Measurements from ENCODE around the gene ABCA5. TPM values are rescaled to one million over a fixed set of nuclear protein-coding genes. Genes with fewer than 3 reads are reported as not detected.

The ABCA5 gene
- total and polyA plus RNA-seq, 2 donors (not counting 1 experiment from before 2014, with no cell fraction given), result 9.8 to 37.2 TPM

- no peak overlapping the region for H3K4me3 ChIP-seq (ENCODE audit: control extremely low read depth in 1 of 5, extremely low read depth in 1 of 5, insufficient read depth in 1 of 5, low read depth in 2 of 5, low read length in 4 of 5)
- no peaks in the 10 kb centered on the region for H3K9me3 ChIP-seq (ENCODE audit: control extremely low read depth in 1 of 3, control insufficient read depth in 2 of 3, insufficient read depth in 1 of 3, low read length in 2 of 3)
- H3K27ac ChIP-seq (ENCODE audit: low read length in 2 of 2), result peak overlapping the region in 1 of 2 donors; percentile 67
- H3K9ac ChIP-seq (ENCODE audit: low read length), result no peak overlapping the region
- peaks cover 5 to 15% of the 10 kb centered on the region in 2 donors for H3K4me1 ChIP-seq (ENCODE audit: control insufficient read depth in 2 of 2, insufficient read depth in 2 of 2, low read length in 2 of 2)
- Mint-ChIP-seq H3K4me3 (no peak overlapping the region), H3K27ac (no peak overlapping the region), H3K4me1 (peaks cover 15% of the 10 kb centered on the region), H3K9me3 (ENCODE audit: insufficient read depth) (no peaks in the 10 kb centered on the region), H3K27me3 (no peaks in the 10 kb centered on the region)
- ATAC-seq (ENCODE audit: low read depth) (no peak), DNase-seq (no peak)
- H2AFZ ChIP-seq (ENCODE audit: insufficient read depth, low read depth, low read length, poor library complexity, severe bottlenecking), result no peak overlapping the region
- intact Hi-C loops (cut with micrococcal nuclease), result no loop called here
- H3K4me2 ChIP-seq (replicated peaks; ENCODE audit: low read depth, low read length, poor library complexity, severe bottlenecking), result no peak overlapping the region
- POLR2A ChIA-PET, result no interaction called here
- H3K27me3 ChIP-seq (replicated peaks in 1 of 4; ENCODE audit: control extremely low read depth in 1 of 4, control insufficient read depth in 3 of 4, insufficient read depth in 4 of 4, low read length in 3 of 4), result no peaks in the 10 kb centered on the region
- H3K36me3 ChIP-seq (replicated peaks in 1 of 2; ENCODE audit: control extremely low read depth in 1 of 2, control insufficient read depth in 1 of 2, extremely low read depth in 1 of 2, insufficient read depth in 2 of 2, low read length in 1 of 2), result no peaks in the 10 kb centered on the region
- no peaks in the 10 kb centered on the region for H3K79me2 ChIP-seq (ENCODE audit: control insufficient read depth, insufficient read depth, low read length)
- TF ChIP-seq EZH2 (IDR thresholded peaks at IDR 0.05; ENCODE audit: borderline replicate concordance, insufficient read depth, low read depth, low read length, poor library complexity, severe bottlenecking), result no peak
- TF ChIP-seq, protein P1, sequence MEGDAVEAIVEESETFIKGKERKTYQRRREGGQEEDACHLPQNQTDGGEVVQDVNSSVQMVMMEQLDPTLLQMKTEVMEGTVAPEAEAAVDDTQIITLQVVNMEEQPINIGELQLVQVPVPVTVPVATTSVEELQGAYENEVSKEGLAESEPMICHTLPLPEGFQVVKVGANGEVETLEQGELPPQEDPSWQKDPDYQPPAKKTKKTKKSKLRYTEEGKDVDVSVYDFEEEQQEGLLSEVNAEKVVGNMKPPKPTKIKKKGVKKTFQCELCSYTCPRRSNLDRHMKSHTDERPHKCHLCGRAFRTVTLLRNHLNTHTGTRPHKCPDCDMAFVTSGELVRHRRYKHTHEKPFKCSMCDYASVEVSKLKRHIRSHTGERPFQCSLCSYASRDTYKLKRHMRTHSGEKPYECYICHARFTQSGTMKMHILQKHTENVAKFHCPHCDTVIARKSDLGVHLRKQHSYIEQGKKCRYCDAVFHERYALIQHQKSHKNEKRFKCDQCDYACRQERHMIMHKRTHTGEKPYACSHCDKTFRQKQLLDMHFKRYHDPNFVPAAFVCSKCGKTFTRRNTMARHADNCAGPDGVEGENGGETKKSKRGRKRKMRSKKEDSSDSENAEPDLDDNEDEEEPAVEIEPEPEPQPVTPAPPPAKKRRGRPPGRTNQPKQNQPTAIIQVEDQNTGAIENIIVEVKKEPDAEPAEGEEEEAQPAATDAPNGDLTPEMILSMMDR (IDR thresholded peaks at IDR 0.05), result no peak
- CTCF ChIA-PET, result interaction anchor here (1.0 to 2.8 kb wide), 4 partner anchors 24 to 482 kb away, joined by 3 to 15 read pairs (median 3); no protein-coding TSS in a partner anchor
- H4K20me1 ChIP-seq (ENCODE audit: control insufficient read depth, insufficient read depth, low read length, poor library complexity, severe bottlenecking), result no peaks in the 10 kb centered on the region
Observed at GRCh38 chr17:69222707-69223258, 104.2 kb downstream of the ABCA5 start.

- WGBS (ENCODE audit: insufficient coverage), result no CpG with 5 or more reads among the region's 1 CpG
- Histone ChIP-seq H3K4me3 (ENCODE audit: control extremely low read depth in 1 of 5, extremely low read depth in 1 of 5, insufficient read depth in 1 of 5, low read depth in 2 of 5, low read length in 4 of 5) (no peak overlapping the region), H3K27ac (ENCODE audit: low read length in 2 of 2) (no peak overlapping the region), H4K20me1 (ENCODE audit: control insufficient read depth, insufficient read depth, low read length, poor library complexity, severe bottlenecking) (no peaks in the 10 kb centered on the region), H3K9ac (ENCODE audit: low read length) (no peak overlapping the region), H3K4me1 (ENCODE audit: control insufficient read depth in 2 of 2, insufficient read depth in 2 of 2, low read length in 2 of 2) (peaks cover 5 to 11% of the 10 kb centered on the region in 2 donors), H3K36me3 (replicated peaks in 1 of 2; ENCODE audit: control extremely low read depth in 1 of 2, control insufficient read depth in 1 of 2, extremely low read depth in 1 of 2, insufficient read depth in 2 of 2, low read length in 1 of 2) (no peaks in the 10 kb centered on the region), H2AFZ (ENCODE audit: insufficient read depth, low read depth, low read length, poor library complexity, severe bottlenecking) (no peak overlapping the region), H3K4me2 (replicated peaks; ENCODE audit: low read depth, low read length, poor library complexity, severe bottlenecking) (no peak overlapping the region), H3K79me2 (ENCODE audit: control insufficient read depth, insufficient read depth, low read length) (no peaks in the 10 kb centered on the region), H3K9me3 (ENCODE audit: control extremely low read depth in 1 of 3, control insufficient read depth in 2 of 3, insufficient read depth in 1 of 3, low read length in 2 of 3) (no peaks in the 10 kb centered on the region), H3K27me3 (replicated peaks in 1 of 4; ENCODE audit: control extremely low read depth in 1 of 4, control insufficient read depth in 3 of 4, insufficient read depth in 4 of 4, low read length in 3 of 4) (no peaks in the 10 kb centered on the region)
- intact Hi-C loops (cut with micrococcal nuclease), result no loop called here
- Mint-ChIP-seq H3K27ac (no peak overlapping the region), H3K9me3 (ENCODE audit: insufficient read depth) (no peaks in the 10 kb centered on the region), H3K27me3 (no peaks in the 10 kb centered on the region), H3K4me3 (no peak overlapping the region), H3K4me1 (peaks cover 11% of the 10 kb centered on the region)
- DNase-seq (no peak), ATAC-seq (ENCODE audit: low read depth) (no peak)
- TF ChIP-seq EZH2 (IDR thresholded peaks at IDR 0.05; ENCODE audit: borderline replicate concordance, insufficient read depth, low read depth, low read length, poor library complexity, severe bottlenecking), result no peak
- ChIA-PET CTCF (no interaction called here), POLR2A (no interaction called here)
Observed at GRCh38 chr17:69220098-69220497, 106.8 kb downstream of the ABCA5 start.
